ENCODE measurements around the gene GPATCH2L.

GPATCH2L gene

DNA sequence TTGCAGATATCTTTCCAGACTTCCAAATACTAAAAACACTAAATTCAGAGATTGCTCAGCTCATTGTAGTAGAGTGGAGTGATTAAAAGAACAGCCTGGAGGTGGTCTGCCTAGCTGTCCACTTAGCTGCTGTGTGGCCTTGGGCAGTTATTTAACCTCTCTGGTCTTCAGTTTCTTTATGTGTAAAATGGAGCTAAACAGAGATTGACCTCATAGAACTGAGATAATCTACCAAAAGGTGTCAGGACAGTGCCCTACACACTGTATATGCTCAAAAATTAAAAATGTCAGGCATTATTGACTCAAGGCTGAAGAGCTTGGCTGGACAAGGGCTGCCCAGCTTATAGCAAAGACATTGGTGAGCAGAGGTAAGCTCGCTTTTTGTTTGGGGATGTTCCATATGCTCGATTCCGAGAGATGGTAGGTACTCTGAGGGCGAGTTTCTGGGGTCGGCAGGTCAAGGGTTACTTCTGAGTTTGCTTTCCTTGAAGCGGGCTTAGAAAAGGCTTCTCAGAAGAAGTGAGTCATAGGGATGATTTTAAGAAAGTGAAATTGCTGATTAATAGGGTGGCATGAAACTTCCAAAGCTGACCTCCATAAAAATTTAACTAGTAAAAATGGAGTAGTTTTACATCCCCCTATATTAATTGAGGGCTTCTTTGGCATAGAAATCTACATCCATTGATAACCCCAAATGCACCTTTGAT, 107.5 kb downstream of the GPATCH2L start:
- H3K4me1 ChIP-seq (ENCODE audit: control insufficient read depth in 1 of 2, insufficient read depth in 1 of 2, low read depth in 1 of 2, low read length in 1 of 2), result no peaks in the 10 kb centered on the region
- TF ChIP-seq, protein P1, sequence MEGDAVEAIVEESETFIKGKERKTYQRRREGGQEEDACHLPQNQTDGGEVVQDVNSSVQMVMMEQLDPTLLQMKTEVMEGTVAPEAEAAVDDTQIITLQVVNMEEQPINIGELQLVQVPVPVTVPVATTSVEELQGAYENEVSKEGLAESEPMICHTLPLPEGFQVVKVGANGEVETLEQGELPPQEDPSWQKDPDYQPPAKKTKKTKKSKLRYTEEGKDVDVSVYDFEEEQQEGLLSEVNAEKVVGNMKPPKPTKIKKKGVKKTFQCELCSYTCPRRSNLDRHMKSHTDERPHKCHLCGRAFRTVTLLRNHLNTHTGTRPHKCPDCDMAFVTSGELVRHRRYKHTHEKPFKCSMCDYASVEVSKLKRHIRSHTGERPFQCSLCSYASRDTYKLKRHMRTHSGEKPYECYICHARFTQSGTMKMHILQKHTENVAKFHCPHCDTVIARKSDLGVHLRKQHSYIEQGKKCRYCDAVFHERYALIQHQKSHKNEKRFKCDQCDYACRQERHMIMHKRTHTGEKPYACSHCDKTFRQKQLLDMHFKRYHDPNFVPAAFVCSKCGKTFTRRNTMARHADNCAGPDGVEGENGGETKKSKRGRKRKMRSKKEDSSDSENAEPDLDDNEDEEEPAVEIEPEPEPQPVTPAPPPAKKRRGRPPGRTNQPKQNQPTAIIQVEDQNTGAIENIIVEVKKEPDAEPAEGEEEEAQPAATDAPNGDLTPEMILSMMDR (IDR thresholded peaks at IDR 0.05), result no peak
- no peak overlapping the region for H3K4me3 ChIP-seq (ENCODE audit: low read depth in 1 of 2, low read length in 1 of 2)
- peaks cover 5% of the 10 kb centered on the region for H3K27me3 ChIP-seq
- no peaks in the 10 kb centered on the region for H3K9me3 ChIP-seq
- H3K27ac ChIP-seq, result no peak overlapping the region
- no peaks in the 10 kb centered on the region for H3K36me3 ChIP-seq

DNA sequence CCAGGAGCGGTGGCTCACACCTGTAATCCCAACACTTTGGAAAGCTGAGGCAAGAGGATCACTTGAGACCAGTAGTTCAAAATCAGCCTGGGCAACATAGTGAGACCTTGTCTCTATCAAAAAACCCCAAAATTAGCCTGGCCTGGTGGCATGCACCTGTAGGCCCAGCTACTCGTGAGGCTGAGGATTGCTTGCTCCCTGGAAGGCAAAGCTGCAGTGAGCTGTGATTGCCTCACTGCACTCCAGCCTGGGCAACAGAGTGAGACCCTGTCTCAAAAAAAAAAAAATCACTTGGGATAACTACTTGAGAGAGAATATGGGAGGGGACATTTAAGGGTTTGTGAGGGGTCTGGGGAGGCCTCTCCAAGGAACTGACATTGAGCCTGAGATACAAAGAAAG, 109.0 kb downstream of the GPATCH2L start:
- no peak overlapping the region for H3K4me3 ChIP-seq (ENCODE audit: low read depth in 1 of 2, low read length in 1 of 2)
- no peaks in the 10 kb centered on the region for H3K4me1 ChIP-seq (ENCODE audit: control insufficient read depth in 1 of 2, insufficient read depth in 1 of 2, low read depth in 1 of 2, low read length in 1 of 2)
- H3K27ac ChIP-seq, result no peak overlapping the region
- H3K9me3 ChIP-seq, result no peaks in the 10 kb centered on the region
- TF ChIP-seq, protein P1 (IDR thresholded peaks at IDR 0.05), result no peak
- H3K27me3 ChIP-seq, result peaks cover 5% of the 10 kb centered on the region
- no peaks in the 10 kb centered on the region for H3K36me3 ChIP-seq

DNA sequence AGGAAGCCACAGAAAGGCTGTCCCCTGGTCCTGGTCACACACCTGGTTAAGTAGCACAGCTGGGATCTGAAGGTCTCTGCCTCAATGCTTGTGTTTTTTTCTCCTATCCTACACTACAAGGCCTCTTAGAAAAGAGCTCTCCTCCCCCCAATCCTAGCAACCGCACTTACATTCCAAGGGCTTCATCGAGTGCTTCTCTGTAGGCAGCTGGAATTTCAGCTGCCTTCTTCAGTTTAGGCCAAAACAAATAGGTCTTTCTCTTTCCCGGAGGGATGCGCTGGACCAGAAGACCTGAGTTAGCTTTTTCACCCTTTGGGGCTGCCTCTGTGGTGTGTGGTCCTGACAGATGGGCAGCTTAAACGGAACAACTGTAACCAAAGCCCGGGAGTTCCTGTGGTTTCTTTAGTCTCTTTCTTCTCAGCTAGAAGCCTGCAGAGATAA, 109.7 kb downstream of the GPATCH2L start:
- TF ChIP-seq, protein P1 (IDR thresholded peaks at IDR 0.05), result no peak
- Histone ChIP-seq H3K4me3 (ENCODE audit: low read depth in 1 of 2, low read length in 1 of 2) (no peak overlapping the region), H3K36me3 (no peaks in the 10 kb centered on the region), H3K27ac (no peak overlapping the region), H3K27me3 (peaks cover 5% of the 10 kb centered on the region), H3K4me1 (ENCODE audit: control insufficient read depth in 1 of 2, insufficient read depth in 1 of 2, low read depth in 1 of 2, low read length in 1 of 2) (no peaks in the 10 kb centered on the region), H3K9me3 (no peaks in the 10 kb centered on the region)

DNA sequence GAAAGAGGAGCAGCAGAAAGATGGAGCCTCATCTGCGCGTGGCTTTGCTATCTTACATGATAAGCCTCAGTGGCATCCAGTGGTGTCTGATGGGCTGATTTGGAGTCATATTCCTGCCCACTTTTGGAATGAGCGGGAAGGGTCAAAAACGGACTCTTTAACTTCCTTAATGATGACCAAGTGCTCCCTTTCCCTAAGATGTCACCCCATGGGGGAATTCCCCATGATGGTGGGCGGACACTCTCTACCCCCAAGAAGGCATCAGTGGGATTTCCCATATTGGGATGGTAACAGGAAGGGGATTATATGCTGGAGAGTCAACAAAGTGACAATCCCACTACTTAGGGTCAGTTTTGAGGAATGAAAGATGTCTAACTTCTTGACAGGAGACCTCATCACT, 110.9 kb downstream of the GPATCH2L start:
- H3K4me1 ChIP-seq (ENCODE audit: control insufficient read depth in 1 of 2, insufficient read depth in 1 of 2, low read depth in 1 of 2, low read length in 1 of 2), result no peaks in the 10 kb centered on the region
- TF ChIP-seq, protein P1 (IDR thresholded peaks at IDR 0.05), result no peak
- H3K4me3 ChIP-seq (ENCODE audit: low read depth in 1 of 2, low read length in 1 of 2), result no peak overlapping the region
- no peaks in the 10 kb centered on the region for H3K9me3 ChIP-seq
- H3K27ac ChIP-seq, result no peak overlapping the region
- H3K36me3 ChIP-seq, result no peaks in the 10 kb centered on the region
- peaks cover 13% of the 10 kb centered on the region for H3K27me3 ChIP-seq

Data from neutrophil (primary cell).